ENCODE results near the gene COL5A1.

DNA sequence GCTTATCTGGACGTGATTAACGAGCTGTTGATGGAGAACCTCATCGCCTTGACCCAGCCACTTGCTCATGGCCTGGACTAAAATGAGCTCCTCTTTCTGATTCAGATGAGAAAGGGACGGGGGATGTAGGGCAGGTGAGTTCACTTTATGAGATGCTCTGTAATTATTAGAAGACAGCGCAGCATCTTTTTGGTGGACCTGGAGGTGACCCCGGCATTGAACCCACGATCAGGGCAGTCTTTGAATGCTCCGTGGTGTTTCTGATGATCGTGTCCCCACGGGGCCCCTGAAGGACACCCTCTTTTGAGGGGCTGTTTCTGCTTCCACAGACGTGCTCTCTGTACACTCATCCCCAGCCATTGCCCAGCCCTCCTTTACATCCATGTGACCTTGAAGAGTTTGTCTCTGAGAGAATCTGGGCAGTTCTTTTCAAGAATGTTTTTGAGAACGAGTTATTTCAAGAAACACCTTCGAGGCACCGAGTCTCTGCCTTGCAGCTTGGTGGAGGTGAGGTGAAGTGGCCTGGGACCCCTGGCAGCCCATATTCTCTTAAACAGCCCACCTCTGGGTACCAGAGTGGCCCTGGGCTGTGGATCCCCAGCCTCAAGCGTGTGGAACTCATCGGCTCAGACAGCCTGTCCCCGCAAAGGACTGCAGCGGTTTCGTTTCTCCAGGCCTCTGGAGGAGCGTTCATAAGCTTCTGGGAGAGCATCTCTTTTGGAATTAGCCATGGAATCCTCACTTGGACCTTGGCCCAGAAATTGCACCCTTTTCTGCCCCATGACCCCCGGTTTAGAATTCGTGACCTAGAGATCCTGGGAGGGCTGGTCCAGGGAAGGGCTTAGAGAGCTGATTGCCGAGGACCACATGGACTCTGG is 50.3 kb downstream of the COL5A1 start:
- TF ChIP-seq, protein P1, sequence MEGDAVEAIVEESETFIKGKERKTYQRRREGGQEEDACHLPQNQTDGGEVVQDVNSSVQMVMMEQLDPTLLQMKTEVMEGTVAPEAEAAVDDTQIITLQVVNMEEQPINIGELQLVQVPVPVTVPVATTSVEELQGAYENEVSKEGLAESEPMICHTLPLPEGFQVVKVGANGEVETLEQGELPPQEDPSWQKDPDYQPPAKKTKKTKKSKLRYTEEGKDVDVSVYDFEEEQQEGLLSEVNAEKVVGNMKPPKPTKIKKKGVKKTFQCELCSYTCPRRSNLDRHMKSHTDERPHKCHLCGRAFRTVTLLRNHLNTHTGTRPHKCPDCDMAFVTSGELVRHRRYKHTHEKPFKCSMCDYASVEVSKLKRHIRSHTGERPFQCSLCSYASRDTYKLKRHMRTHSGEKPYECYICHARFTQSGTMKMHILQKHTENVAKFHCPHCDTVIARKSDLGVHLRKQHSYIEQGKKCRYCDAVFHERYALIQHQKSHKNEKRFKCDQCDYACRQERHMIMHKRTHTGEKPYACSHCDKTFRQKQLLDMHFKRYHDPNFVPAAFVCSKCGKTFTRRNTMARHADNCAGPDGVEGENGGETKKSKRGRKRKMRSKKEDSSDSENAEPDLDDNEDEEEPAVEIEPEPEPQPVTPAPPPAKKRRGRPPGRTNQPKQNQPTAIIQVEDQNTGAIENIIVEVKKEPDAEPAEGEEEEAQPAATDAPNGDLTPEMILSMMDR (IDR thresholded peaks at IDR 0.05) = no peak
- TF ChIP-seq POLR2A (IDR thresholded peaks at IDR 0.05) = no peak

Measured in heart left ventricle (tissue), 13 donors.